Measurements from ENCODE around the gene SLC15A4.

The SLC15A4 gene

DNA sequence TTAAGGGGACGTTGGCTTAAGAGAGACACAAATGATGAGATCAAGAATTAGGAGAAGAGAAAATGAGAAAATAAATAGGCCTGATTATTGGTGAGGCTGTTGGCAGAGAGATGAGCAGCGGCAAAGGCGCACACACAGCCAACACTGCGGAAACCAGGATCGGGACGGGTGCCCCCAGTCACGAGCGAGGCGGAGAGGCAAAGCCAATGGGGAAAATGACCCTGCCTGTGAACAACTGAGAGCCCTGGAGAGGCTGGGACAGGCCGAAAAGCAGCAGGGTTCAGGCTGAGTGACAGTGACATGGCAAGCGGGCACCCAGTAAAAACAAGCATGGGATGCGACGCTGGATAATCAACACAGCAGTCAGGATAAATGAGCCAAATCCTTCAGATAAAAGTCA, 21.0 kb downstream of the SLC15A4 start:
- H3K36me3 ChIP-seq (ENCODE audit: insufficient read depth, low read length) = peaks cover 68% of the 10 kb centered on the region
- H3K27me3 ChIP-seq (ENCODE audit: insufficient read depth, low read length) = no peaks in the 10 kb centered on the region
- H3K9me3 ChIP-seq (ENCODE audit: low read length) = peaks cover 9% of the 10 kb centered on the region
- H2AFZ ChIP-seq (ENCODE audit: low read depth, low read length) = no peak overlapping the region
- H3K4me3 ChIP-seq (ENCODE audit: low read length) = no peak overlapping the region
- no peaks in the 10 kb centered on the region for H3K4me1 ChIP-seq (ENCODE audit: insufficient read depth, low read length)

DNA sequence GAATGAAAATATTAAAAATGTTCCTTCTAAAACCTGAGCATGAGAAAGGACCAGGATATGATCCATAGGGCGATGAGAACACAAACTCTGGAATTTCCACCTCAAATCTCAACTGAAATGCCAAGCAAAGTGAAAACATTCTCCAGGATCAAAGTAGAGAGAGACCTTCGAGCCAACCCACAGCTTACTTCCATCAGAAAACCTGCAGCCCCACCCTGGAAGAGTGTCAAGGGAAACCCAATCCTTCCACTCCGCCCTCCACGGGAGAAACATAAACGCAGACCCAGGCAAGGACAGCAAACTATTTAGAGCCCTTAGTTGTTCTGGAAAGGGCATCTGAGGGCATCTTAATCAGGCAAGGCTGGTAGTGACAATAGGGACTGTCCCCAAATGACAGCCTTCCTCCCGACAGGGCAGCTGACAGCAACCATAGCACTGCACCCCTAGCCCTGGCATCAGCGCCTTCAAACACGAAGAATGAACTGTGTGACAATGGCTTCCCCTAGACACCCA, 21.8 kb downstream of the SLC15A4 start:
- Histone ChIP-seq H3K27me3 (ENCODE audit: insufficient read depth, low read length) (no peaks in the 10 kb centered on the region), H3K36me3 (ENCODE audit: insufficient read depth, low read length) (peaks cover 68% of the 10 kb centered on the region)

DNA sequence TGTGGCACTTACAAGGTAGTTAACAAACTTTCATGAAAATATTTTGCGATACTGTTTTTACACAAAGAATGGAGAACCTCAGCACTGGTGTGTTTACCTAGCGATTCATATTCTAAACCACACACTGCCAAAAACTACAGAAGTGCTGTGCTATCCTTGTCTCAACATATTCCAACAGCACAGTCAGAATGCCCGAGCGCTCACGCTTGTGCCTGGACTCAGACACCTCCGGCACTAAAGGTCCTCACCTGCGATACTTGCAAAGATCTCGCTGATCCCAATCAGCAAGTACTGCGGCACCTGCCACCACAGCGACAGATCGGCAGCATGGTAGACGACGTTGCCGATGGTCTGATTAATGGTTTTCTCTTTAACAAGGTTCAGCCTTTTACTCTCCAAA, 23.2 kb downstream of the SLC15A4 start:
- Histone ChIP-seq H3K36me3 (ENCODE audit: insufficient read depth, low read length) (peaks cover 79% of the 10 kb centered on the region), H3K27me3 (ENCODE audit: insufficient read depth, low read length) (no peaks in the 10 kb centered on the region), H2AFZ (ENCODE audit: low read depth, low read length) (no peak overlapping the region), H3K9me3 (ENCODE audit: low read length) (peaks cover 9% of the 10 kb centered on the region), H3K4me1 (ENCODE audit: insufficient read depth, low read length) (no peaks in the 10 kb centered on the region), H3K4me3 (ENCODE audit: low read length) (no peak overlapping the region)

More for the DNA sequence above, 21.8 kb downstream of the SLC15A4 start:
- H2AFZ ChIP-seq (ENCODE audit: low read depth, low read length) = no peak overlapping the region
- H3K9me3 ChIP-seq (ENCODE audit: low read length) = peaks cover 9% of the 10 kb centered on the region
- no peak overlapping the region for H3K4me3 ChIP-seq (ENCODE audit: low read length)
- no peaks in the 10 kb centered on the region for H3K4me1 ChIP-seq (ENCODE audit: insufficient read depth, low read length)

DNA sequence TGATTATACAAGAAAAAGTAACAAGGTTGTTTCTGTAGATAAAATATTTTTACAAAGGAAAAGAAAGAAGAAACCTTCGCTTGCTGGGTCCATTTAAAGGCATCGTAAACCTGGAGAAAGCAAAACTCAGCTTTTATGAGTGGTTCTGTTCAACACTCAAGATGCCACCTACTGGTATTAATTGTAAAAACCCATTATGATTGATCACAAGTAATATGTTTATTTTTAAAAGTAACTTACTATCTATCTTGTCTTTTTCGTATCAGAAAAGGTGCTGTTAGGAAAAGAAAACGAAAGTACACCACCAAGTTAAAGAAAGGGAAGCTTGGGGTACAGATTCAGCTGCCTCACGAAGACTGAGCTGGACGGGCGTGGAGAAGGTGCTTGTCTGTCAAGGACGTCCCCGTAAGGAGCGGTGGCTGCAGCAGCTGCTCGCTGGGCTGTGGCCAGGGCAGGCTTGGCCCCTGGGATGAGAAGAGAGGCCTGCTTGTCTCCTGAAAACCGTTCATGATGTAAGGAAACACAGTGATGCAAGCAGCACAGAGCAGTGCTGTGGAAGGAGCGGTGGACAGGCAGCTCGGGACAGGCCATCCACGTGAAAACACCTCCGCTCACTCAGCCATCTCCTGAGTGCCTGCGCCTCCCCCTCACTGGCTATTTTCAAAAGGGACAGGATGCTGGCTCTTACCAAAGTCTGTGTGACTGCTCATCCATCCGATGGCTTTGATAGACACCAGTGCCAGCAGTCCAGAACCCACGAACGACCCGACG, 25.0 kb downstream of the SLC15A4 start:
- Histone ChIP-seq H3K36me3 (ENCODE audit: insufficient read depth, low read length) (peaks cover 81% of the 10 kb centered on the region), H3K4me1 (ENCODE audit: insufficient read depth, low read length) (no peaks in the 10 kb centered on the region), H2AFZ (ENCODE audit: low read depth, low read length) (no peak overlapping the region), H3K27me3 (ENCODE audit: insufficient read depth, low read length) (no peaks in the 10 kb centered on the region), H3K4me3 (ENCODE audit: low read length) (no peak overlapping the region), H3K9me3 (ENCODE audit: low read length) (peaks cover 1% of the 10 kb centered on the region)

DNA sequence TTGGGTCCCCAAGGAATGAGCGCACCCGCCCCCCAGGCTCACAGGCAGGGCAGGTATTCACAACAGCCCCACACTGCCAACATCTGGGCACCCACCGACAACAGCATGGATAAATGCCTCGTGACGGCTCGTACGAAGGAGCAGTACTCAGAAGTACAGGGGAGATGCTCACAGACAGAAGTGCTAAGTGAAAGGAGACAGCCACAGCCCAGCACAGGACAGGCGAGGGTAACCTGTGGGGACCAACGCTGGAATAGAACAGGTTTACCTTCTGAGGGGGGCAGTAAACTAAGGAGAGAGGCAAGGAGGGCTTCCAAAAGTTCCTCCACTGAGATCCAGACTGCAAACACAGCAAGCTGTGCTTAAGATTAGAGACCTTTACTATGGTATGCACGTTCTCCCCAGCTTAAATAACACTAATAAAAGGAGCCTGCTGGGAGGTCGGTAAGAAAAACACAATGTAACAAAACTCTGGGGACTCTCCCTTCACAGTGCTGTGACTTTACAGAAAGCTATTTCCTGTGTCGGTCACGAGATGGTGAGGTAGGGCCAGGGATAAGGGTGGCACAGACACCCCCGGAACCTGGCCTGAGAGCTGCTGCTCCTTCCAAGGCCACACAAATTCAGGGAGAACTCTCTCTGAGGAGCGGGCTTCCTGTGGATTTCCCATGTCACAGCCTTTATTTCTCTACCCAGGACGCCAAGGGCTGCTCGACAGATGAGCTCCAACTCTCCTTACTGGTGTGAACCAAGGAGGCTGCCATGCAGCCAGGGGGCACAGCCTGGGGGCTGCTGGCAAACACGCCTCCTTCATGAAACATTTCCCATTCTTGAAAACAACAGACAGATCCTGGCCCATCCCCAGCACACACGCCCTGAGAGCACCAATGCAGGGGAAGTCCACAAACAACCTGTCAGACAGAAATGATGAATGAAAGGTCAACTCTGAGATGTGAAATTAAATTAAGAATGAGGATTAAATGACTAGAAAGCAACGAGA, 26.3 kb downstream of the SLC15A4 start:
- peaks cover 78% of the 10 kb centered on the region for H3K36me3 ChIP-seq (ENCODE audit: insufficient read depth, low read length)
- H3K9me3 ChIP-seq (ENCODE audit: low read length) = no peaks in the 10 kb centered on the region

DNA sequence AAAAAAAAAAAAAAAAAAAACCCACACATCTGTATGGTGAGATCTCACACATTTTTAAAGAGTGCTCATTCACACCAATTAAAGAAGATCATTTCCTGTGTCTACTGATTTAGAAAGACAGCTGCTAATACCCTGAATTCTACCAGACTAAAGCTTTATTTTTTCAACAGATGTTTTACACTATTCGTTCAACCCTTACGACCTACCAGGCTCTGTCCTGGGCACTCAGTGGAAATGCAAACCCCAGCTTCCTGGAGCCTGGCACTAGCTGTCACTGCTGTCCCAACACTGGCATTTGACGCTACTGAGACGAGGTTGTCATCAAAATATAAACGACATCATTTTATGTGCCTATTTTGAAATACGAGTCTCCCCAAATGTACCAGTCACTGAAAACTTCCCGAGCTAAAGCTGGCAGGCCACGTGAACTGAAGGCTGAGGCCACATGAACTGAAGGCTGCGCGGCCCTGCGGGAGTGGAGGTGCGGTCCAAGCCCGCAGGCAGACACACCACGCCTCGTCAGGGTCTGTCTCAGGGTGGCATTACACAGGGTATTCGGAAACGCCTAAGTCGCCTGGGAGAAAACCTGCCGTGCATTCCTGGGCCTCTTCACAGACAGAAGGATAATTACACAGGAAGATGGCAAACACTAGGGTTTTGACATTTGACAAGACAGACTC, 27.2 kb downstream of the SLC15A4 start:
- Histone ChIP-seq H3K36me3 (ENCODE audit: insufficient read depth, low read length) (peaks cover 78% of the 10 kb centered on the region), H3K9me3 (ENCODE audit: low read length) (no peaks in the 10 kb centered on the region), H3K4me3 (ENCODE audit: low read length) (no peak overlapping the region), H3K27me3 (ENCODE audit: insufficient read depth, low read length) (no peaks in the 10 kb centered on the region), H3K4me1 (ENCODE audit: insufficient read depth, low read length) (no peaks in the 10 kb centered on the region), H2AFZ (ENCODE audit: low read depth, low read length) (no peak overlapping the region)

More for the DNA sequence above, 26.3 kb downstream of the SLC15A4 start:
- Histone ChIP-seq H3K4me3 (ENCODE audit: low read length) (no peak overlapping the region), H2AFZ (ENCODE audit: low read depth, low read length) (no peak overlapping the region), H3K27me3 (ENCODE audit: insufficient read depth, low read length) (no peaks in the 10 kb centered on the region), H3K4me1 (ENCODE audit: insufficient read depth, low read length) (no peaks in the 10 kb centered on the region)

DNA sequence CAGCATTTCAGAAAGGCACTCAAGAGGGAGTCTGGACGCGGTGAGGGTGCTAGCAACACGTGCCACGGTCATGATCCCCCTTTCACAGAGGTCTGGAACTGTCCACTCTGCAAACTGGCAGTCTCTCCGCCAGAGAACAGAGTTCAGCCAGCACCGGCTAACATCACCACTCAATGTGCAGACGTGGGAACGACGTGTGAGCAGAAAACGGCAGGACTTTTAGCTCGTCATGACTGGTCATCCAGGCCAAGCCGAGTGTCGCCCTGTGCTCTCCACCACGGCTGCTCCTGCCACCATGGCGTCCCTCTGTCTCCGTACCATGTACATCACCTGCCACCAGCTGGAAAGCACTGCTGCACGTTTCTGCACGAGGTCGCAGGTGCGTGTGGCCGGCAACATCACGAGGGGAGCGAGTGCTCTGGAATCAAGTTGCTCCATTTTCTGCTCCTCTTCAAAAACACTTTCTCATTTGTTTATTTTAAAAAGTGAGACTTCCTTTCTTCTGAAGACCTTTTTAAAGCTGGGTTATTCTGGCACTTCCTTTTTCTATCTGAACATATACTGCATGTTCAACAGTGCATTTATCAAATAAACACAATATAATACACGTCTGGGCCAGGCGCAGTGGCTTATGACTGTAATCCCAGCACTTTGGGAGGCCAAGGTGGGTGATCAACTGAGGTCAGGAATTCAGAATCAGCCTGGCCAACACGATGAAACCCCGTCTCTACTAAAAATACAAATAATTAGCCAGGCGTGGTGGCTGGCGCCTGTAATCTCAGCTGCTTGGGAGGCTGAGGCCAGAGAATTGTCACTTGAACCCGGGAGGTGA, 28.0 kb downstream of the SLC15A4 start:
- no peak overlapping the region for H3K4me3 ChIP-seq (ENCODE audit: low read length)
- H2AFZ ChIP-seq (ENCODE audit: low read depth, low read length) = no peak overlapping the region
- H3K27me3 ChIP-seq (ENCODE audit: insufficient read depth, low read length) = no peaks in the 10 kb centered on the region
- peaks cover 73% of the 10 kb centered on the region for H3K36me3 ChIP-seq (ENCODE audit: insufficient read depth, low read length)
- H3K9me3 ChIP-seq (ENCODE audit: low read length) = no peaks in the 10 kb centered on the region
- no peaks in the 10 kb centered on the region for H3K4me1 ChIP-seq (ENCODE audit: insufficient read depth, low read length)

DNA sequence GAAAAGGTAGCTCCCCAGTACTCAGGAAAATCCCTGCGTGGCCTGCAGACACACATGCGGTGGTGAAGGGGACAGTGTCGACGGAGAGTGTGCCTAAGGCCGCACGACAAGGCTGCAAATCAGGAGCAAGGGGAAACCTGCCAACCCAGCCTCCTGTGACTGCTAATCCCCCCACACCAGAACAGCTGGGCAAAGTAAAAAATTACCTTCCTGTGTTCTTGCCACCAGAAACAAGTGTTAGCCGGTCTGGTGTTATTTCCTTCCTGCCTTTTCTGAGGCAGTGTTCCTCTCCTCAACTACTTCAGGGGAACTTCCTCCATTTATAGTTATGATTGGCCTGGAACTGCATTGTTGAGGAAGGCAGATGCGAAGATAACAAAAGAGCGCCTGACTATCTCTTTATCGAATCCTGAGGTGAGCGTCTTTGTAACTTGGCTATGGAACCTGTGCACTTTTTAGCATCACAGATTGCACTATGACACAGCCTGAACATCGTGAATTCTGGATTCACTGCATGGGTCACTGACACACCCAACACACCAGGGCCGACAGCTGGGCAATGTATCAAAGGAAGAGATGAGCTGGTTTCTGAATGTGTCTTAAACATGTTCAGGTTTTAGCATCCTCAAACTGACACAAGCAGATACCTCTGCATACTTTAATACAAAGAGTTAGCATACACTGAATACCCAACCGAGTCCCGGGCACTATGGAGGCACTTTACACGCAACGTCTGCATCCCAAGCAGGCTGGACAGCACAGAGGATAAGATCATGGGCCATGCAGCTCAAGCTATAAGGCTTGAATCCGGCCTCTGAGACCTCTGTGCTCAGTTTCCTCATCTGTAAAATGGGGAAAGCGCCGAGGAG, 28.9 kb downstream of the SLC15A4 start:
- Histone ChIP-seq H2AFZ (ENCODE audit: low read depth, low read length) (no peak overlapping the region), H3K4me1 (ENCODE audit: insufficient read depth, low read length) (no peaks in the 10 kb centered on the region), H3K9me3 (ENCODE audit: low read length) (no peaks in the 10 kb centered on the region), H3K4me3 (ENCODE audit: low read length) (no peak overlapping the region), H3K27me3 (ENCODE audit: insufficient read depth, low read length) (no peaks in the 10 kb centered on the region), H3K36me3 (ENCODE audit: insufficient read depth, low read length) (peaks cover 65% of the 10 kb centered on the region)

DNA sequence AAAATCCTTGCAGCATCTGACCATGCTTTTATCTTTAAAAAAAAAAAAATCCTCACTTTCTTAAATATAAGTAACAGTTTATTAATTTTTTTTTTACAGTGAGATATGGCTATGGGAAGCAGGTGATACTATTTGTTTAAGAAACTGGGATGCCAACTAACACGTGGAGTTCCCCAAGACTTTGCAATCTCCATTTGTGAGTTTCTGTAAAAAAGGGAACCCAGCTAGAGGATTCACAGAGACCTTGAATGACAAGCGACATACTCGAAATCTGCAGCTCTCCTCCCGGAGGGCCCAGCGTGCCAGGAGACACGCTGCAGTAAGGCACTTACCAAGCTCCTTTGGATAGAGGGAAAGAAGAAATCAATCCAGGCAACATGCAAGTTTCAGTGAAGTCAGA, 30.1 kb downstream of the SLC15A4 start:
- Histone ChIP-seq H3K27me3 (ENCODE audit: insufficient read depth, low read length) (no peaks in the 10 kb centered on the region), H3K4me3 (ENCODE audit: low read length) (no peak overlapping the region), H3K4me1 (ENCODE audit: insufficient read depth, low read length) (no peaks in the 10 kb centered on the region), H2AFZ (ENCODE audit: low read depth, low read length) (no peak overlapping the region), H3K9me3 (ENCODE audit: low read length) (no peaks in the 10 kb centered on the region), H3K36me3 (ENCODE audit: insufficient read depth, low read length) (peaks cover 56% of the 10 kb centered on the region)

DNA sequence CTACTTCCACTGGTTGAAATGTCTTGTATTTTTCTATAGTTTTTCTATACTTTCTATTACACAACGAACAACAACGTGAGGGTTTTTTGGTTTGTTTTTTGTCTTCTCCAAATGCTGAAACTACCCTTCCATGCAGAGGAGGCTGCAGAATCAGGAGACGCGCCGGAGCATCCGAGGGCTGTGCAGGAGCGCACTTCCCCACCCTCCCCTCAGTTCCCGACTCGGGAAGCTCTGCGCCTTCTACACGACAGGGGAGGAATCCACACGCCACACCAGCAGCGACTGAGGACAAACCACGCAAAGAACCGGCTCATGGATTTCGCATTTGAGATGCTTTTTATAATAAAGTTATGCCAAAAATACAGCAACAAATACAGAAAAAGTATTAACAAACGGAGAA, 30.9 kb downstream of the SLC15A4 start:
- no peaks in the 10 kb centered on the region for H3K27me3 ChIP-seq (ENCODE audit: insufficient read depth, low read length)
- peaks cover 50% of the 10 kb centered on the region for H3K36me3 ChIP-seq (ENCODE audit: insufficient read depth, low read length)
- H3K9me3 ChIP-seq (ENCODE audit: low read length) = no peaks in the 10 kb centered on the region
- H3K4me3 ChIP-seq (ENCODE audit: low read length) = no peak overlapping the region
- no peaks in the 10 kb centered on the region for H3K4me1 ChIP-seq (ENCODE audit: insufficient read depth, low read length)
- no peak overlapping the region for H2AFZ ChIP-seq (ENCODE audit: low read depth, low read length)

DNA sequence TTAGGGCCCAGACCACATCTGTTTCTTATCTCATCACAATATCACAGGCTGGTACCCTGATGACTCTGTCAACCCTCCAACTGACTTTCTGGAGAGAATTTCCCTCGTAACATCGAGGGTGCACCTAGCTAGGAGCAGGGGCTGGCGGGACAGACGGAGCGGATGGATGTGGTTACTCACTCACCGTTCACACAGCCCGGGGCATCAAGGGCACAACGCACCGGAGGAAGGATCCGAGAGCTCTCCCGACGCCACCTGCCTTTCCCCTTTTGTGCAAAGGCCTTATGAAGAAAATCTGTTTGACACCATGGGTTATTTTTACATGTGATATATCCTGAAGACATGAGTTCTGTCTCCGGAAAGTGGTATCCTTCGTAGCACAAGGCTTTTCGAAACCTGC, 31.4 kb downstream of the SLC15A4 start:
- Histone ChIP-seq H3K9me3 (ENCODE audit: low read length) (no peaks in the 10 kb centered on the region), H3K4me1 (ENCODE audit: insufficient read depth, low read length) (no peaks in the 10 kb centered on the region), H3K27me3 (ENCODE audit: insufficient read depth, low read length) (no peaks in the 10 kb centered on the region), H2AFZ (ENCODE audit: low read depth, low read length) (no peak overlapping the region), H3K4me3 (ENCODE audit: low read length) (no peak overlapping the region), H3K36me3 (ENCODE audit: insufficient read depth, low read length) (peaks cover 45% of the 10 kb centered on the region)
